GM18511 (cell line): ENCODE results near the gene NDUFB8.
"Not testable (repeated sequence)": the region's sequence is repeated elsewhere in the genome, so short reads cannot be mapped to it uniquely, and the experiment has no call there.

Source experiments
- ATAC-seq: cut with Tn5 transposase; IDR thresholded peaks from one replicate; pipeline ENCODE4 v1.9.1; 2021; ENCODE audit warnings: mild to moderate bottlenecking, moderate library complexity; ENCODE audit not compliant: unreplicated experiment

NDUFB8 gene

DNA sequence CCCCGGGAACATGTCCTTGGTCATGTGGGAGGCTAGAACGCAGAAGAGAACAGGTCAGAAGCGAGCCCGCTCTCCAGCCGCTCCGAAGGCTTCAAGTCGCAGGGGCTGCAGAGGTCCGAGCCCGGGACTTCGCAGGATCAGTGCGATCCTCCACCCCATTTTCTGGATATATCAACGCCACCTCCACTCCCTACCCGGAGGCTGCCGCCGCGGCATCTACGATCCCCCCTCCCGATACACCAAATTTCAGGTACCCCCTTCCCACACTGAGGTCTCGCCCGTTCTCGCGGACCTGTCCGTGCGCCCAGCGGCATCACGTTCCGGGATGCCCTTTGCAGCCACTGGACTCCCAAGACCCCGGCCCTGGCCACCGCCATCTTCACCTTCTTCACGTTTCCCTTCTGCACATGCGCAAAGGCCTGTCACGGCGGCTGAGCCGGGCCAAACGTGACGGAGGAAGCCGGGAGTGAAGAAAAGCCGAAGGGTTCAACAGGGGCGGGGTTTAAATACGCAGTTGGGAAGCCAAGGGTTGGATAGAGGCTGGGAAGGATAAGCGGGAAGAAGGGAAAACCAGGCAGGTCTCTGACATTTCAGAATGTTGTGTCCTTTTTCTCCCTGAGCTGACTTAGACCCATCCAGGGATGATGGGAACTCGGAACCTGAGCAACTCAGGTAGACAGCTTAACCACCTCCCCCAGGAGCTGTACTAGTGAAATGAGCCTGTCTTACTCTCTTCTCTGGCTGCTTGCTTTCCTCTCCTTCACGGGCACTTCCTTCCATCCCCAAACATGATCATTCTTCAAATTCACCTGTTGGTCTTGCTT, at the start of gene NDUFB8:
TSS of gene NDUFB8 (minus strand) at position 397 of the 824 bp plus-strand sequence. CDS start at position 377, 20 bp downstream.
- peak; percentile 70 for ATAC-seq

DNA sequence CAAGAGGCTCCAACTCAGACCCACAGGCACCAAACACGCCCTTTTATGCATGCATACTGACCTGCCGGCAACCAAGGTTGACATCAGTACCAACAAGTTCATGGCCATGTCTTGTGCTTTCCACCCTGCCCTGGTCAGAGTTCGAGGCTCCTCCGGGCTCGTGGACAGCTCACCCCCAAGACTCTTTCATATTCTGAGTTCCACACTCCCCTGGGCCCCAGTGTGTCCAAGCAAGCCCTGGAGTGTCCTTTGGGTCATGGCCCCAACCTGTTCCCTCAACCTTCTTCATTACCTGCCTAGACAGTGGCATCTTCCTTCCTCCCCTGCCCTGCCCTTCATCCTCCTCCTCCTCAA, 46.6 kb upstream of the NDUFB8 start:
- ATAC-seq: no peak

DNA sequence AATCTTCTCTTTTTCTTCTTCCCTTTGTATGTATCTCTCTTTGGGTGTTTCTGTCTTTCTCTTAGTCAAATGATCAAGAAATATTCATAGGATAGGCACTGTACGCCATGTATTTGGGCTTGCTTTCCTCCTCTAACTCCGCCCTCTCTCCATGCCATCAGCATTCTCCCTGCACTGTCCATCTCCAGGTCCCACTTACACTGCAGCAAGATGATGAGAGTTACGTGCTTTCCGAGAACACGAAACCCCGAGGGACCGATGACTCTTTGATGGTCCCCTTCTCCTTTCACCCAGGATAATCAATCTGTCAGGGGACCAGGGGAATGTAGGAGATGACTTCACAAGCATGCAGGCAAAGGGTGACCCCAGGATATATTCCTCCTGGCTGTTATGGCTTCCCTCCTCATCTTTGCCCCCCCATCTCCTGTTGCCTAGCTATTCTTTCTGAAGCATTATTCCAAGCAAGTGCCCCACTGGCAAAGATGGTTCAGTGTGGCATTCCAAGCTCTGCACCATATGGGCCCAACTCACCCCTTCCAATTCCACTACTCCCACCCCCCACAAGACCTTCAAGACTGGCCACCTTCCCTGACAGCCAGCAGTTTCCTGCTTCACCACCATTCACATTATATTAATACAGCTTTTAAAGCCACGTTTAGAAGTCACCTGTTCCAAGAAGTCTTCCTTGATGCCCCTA, 46.1 kb upstream of the NDUFB8 start:
- no peak for ATAC-seq

DNA sequence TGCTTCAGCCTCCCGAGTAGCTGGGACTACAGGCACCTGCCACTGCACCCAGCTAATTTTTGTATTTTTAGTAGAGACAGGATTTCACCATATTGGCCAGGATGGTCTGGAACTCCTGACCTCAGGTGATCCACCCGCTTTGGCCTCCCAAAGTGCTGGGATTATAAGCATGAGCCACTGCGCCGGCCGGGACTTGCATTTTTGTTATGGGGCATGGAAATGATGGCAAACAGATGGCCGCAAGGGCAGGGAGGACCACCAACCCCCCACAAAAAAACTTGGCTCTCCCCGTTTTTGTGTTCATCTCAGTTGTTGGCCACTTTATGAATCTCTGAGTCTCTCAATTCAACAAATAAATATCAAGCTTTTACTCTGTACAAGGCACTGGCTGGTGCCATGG, 45.5 kb upstream of the NDUFB8 start:
- not testable (repeated sequence) for ATAC-seq

DNA sequence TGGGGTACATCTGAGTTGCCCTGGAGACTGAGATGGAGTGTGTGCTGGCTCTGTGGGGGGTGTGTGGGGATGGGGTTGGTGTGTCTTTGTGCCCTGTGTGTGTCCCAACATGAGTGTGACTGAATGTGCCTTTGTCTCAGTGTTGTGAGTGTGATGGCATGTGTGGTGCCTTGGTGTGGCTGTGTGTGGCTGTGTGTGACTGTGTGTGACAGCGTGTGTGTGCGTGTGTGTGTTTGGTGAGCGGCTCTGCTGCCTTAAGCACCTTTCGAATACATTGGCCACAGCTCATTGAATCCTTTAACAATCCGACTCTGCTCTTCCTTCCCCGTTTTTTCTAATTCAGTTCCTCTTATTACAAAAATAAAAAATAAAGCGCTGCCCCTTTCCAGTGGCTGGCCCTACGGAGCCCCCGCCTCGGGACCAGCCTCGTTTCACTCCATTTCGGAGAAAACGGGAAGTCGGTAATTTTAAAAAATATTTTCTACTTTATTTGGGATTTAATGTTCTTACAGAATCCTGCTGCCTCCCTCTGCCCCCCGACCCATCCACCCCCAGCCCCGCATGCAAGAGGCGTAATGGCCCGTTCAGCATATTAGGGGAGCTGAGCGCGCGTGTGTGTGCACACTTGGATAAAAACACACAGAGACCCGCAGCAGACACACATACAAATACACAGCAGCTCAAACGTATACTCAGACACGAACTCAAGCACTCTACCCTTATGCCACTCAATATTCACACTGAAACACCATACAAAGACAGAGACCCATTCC, 41.6 kb upstream of the NDUFB8 start:
- no peak for ATAC-seq

DNA sequence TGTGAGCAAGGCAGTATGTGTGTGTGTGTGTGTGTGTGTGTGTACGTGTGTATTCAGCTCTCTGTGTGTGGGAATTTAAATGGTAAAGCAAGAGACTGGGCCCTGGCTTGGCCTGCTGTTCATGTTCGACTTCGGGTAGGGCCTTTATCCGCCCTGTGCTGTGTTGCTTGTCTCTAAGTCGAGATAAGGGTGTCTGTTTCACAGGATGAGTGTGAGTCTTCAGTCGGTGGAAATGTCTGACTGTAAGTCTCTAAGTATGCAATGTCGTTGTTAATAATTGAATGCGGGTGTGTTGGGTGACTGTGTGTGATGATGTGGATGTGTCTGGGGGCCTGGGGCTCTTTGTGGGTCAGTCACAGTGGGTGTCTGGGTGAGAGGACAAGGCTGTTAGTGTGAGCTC, 40.8 kb upstream of the NDUFB8 start:
- ATAC-seq: no peak

DNA sequence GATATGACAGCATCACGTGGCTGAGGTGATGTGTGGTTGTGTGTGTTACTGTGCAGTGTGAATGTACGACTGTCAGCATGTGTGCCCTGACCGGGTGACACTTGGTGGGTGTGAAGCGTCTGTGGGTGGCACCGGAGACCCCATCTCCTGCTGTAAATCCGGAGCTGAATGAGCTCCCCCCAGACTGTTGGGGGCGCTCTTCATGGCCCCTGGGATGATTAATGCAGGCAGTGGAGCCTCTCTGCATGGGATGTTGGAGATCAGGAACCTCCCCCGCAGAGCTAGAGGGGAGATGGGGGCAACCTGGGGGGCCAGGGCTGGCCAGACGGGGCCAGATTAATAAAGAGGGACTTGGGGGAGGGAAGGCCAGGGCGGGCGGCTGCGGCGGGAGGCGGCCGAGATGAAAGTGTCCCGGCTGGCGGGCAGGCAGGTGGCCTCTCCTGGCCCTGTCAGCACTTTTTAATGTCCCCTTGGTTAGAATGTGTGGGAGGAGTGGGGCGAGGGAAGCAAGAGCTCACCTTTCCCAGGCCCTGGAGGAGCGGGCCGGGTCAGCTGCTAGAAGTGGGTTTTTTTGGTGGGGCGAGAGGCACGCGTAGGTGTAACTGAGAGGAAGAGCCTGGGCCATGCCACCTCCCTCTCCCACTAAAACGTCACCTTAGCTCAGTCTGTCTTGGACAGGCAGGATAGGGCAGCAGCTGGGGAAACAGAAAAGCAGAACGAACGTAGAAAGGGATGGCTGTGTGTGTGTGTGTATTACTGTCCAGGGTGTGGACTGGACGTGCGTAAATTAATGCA, 40.2 kb upstream of the NDUFB8 start:
- ATAC-seq: no peak

DNA sequence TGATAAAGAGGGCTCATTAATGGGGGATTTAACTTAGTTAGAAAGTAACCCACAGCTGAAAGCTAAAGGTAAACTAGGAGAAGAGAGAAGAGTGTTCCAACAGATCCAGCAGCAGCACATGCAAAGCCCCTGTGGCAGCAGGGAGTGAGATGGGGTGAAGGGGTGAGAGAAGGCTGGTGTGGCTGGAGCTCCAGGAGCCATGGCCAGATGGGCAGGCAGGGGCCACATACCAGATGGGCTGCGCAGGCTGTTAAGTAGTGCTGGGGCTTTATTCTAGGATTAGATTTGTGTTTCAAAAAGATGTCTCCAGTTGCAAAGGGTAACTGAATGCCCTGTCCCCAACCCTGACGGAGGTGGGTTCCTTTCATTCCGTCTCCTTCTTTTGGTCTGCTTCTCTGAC, 39.2 kb upstream of the NDUFB8 start:
- ATAC-seq: no peak

DNA sequence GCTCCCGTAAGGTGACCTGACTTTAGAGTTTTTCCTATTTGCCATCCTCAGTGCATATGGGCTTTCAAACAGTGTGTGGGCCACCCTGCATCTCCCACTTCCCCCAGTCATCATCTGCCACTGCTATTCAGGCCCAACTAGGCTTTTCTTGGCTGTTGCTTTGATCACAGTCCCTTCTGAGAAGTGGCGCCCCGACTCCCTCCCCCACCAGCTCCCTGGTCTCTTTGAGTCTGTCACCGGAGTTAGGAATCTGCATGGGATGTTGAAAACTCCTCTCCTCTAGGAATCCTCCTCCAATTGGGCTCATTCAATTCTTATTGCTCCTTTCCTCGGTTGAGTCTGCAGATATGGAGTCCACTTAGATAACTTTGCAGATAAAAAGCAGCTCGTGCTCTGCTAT, 38.2 kb upstream of the NDUFB8 start:
- no peak for ATAC-seq

DNA sequence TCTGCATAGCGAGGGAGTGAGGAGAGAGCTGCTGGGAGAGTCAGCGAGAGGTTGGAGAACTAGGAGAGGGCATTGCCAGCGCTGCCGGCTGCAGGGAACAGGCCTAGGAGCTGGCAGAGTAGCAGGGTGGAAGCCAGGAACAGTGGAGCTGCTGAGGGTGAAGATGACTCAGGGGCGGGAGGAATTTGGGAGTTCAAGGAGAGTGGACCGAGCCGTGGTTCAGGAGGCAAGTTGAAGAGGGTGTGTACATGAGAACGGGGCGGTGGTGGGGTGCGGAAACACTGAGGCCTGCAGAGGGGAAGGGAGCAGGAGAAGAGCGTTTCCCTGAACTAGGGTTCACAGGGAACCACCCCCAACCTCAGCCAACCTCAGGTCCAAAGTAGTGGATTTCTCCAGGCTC, 37.6 kb upstream of the NDUFB8 start:
- ATAC-seq: no peak

DNA sequence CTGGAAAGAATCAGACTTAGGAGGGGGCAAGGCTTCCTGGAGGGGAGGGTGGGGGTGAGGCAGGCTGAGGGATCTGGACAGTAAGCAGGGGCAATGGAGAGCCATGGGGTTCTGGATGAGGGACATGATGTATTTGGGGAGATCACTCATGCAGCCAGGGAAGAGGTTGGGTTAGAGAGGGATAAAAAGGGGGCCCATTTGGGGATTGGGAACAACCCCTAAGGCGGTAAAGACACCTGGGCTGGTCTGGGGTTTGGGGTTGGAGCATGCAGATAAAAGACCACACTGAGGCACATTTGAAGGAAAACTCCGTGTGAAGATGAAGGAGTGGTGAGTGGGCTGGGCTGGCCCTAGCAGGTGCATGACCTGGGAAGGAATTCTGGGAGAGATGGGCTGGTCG, 36.9 kb upstream of the NDUFB8 start:
- ATAC-seq: no peak

DNA sequence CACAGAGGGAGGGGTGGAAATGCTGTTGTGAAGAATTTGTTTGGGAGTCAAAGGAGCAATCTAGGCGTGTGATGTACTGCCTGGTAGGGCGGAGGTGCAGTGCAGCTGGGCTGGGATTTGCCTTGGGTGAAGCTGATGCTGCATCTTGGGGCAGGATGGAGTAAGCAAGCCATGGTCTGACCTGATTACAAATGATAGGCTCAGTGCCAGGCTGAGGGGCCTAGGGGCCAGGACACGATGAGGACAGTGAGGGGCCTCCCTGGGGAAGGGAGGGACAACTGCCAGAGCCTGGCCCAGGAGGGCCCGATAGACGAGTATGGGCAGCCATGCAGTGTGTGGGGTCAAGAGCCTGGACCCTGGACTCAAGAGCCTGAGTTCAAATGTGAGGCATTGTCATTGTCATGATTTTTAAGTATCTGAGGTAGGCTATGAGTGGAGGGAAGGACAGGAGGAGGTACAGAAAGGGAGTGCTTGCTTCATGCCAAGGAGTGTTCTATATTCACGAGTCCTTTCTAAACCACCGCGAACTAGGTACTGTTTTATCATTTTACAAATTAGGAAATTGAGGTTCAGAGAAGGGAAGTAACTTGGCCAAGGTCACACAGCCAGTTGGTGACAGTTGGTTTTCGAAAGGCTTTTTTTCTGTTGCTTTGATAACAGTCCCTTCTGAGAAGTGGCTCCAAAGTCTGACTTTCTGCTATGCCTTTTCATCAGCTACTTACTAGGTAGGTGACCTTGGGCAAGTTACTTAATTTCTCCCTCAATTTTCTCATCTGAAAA, 35.7 kb upstream of the NDUFB8 start:
- ATAC-seq: no peak

DNA sequence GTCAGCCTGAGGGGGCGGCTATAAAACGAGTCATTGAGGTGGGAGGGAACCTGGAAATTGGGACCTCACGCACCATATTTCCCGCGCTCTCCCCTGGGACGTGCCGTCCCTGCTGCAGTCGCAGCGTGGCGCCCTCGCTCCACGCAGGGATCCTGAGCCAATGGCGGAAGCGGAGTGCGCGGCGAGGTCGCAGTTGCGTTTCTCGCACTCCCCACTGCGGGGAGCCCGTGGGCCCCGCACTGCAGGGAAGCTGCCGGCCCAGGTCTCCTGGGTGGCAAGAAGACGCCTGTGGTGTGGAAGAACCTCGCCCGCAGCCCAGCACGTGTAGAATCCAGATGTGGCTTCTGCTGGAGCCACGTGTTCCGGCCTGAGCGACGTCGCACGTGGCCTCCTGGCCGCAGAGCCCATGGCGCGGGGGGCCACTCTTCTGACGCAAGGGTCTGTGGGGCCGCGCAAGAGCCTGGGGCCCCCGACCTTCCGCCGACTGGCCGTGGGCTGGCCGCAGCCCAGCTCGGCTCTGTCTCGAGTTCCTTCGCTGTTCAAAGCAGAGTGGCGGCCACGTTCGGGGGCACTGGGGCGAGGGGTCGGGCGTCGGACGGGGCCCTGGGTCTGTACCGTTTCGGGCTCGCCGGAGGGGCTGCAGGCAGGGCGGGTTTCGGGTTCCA, 32.5 kb upstream of the NDUFB8 start:
- no peak for ATAC-seq

DNA sequence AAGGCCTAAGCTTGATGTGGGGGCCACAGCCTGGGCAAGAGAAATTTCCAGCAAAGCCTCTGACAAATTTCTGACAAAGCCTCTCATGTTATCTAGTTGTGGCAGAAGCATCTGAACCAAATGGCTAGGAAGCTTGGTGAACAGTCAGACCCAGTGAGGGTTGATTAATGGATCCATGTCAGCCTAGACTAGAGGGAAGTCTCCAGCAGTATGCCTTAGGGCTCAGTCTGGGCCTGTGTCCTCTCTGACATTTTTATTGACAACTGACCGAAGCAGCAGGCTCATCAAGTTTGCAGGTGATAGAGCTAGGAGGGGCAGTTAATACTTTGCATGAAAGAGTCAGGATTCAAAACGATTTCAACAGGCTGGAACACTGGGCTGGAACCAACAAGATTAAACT, 31.3 kb upstream of the NDUFB8 start:
- no peak for ATAC-seq

DNA sequence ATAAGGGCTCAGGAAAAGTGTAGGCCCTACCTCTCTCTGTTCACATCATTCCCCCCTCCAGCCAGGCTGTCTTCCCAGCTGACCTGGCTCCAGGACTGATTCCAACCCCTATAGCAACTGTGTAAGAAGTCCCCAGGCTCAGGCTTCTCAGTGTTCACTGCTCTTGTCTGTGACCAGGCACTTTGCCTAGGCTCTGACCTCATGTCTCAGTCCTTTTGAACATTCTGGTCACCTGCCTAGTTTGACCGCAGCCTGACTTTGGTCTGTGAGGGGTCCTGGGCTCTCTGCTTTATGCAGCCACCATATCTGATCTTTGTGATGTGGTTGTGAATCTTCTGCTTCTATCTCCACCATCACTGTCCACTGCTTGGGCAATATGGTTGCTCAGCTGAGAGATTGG, 30.6 kb upstream of the NDUFB8 start:
- no peak for ATAC-seq

DNA sequence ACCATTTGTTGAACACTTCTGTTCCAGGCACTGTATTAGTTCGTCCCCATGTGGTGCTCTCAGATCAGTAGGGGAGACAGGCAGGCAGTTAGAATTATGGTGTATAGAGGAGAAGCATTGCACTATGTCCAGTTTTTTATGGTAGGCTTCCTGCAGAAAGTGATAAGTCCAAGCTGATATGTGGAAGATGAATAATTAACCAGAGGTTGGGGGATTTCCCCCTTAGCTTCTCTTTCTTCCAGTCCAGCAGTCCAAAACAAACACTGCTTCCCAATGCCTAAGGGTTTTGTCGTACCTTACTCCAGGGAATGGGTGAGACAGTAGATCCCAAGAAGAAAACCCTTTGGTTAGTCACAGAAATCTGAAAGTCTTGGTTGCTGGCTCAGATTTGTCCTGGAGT, 25.2 kb upstream of the NDUFB8 start:
- ATAC-seq: no peak

DNA sequence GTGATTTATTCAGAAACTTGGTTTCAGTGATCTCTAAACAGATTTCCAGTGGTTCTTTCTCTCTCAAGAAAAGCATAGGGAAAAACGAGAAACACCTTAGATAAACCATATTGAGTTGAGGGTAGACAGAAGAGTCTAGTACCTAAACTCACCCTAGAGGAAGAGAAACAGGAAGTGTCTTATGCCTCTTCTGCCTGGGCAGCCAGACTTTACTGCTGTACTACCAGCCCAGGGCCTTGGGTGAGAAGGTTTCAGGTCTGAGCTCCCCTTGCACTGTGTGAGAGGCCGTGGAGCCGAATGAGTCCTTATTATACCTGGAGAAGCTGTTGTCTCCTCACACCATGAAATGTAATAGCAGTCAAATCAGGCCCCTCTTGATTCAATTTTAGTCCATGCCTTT, 24.3 kb upstream of the NDUFB8 start:
- ATAC-seq: no peak

DNA sequence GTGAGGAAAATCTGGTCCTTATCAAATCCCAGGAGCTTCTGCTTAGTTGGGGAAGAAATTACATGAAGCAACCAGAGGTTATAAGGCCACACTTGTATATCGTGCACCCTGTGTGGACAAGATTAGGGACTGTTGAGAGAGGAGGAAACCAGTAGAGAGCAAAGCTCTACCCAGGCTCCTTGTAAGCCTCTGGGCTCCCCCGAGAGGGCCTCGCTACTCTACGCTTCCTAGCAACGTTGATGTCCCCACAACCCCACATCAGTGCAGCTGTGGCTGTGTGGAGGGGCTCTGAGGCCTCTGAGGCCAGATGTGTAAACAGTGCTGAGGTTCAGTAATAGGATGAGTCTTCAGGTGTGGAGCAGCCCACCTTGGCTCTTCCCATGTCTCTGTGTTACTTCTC, 22.1 kb upstream of the NDUFB8 start:
- no peak for ATAC-seq

DNA sequence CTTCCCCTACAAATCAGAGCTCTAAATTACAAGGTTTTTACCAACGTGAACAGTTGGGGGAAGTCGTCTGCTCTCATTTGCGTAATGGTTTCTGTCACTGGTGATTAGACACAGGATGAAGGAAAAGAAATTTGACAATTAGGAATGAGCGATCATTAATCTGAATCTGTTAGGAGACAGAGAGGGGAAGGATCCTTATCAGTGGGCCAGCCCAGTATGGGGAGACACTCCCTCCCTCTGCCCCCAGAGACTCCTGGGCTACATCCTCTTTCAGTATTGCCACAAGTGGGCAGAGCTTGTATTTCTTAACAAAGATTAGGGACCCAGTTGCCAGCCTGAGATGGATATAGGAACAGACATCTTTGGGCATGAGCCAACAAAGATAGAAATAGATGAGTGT, 21.5 kb upstream of the NDUFB8 start:
- ATAC-seq: no peak

DNA sequence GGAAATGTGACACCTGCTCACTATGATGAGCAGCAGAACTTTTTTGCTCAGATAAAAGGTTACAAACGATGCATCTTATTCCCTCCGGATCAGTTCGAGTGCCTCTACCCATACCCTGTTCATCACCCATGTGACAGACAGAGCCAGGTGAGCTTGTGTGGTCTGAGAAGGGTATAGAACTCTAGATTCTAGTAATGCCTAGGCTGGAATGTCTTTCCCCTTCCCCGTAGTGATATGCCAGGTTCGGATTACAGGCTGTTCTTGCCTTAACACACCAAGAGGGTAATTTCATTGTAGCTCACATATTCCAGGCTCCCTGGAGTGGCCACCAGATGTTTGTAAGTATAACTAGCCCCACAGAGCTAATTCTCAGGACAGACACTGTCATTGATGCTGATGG, 15.3 kb upstream of the NDUFB8 start:
- no peak for ATAC-seq
